GM18867 (cell line): ENCODE measurements around the gene PMVK.

Source experiments
- ATAC-seq: cut with Tn5 transposase; IDR thresholded peaks from one replicate; pipeline ENCODE4 v1.9.1; 2021; ENCODE audit warnings: mild to moderate bottlenecking, moderate library complexity; ENCODE audit not compliant: unreplicated experiment

PMVK gene

DNA sequence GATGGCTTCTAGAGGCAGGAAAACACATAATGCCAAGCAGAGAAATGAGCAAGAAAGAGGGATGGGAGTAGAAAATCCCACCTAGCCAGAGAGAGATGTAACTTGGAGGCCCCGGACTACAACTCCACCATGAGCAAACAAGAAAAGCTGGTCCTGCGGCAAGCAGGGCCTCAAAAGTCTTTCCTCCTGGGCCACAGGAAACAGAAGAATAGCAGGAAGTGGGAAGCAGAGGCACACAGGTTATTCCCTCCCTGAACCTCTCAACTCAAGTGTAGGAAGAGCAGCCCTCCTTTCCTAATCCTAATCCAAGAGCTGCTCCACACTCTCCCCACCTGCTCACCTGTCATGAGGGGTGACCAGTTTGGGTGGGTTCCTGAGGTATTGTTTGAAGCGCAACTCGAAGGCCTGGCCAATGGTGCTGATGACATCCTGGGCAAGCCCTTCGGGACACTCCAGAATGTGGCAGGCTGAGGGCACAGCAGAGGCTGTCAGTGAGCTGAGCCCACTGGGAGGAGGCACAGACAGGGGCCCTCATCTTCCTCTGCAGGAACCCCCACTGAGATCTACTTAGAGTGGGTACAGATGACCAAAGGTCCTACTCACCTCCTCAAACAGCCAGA lies 30.9 kb upstream of the PMVK start:
- no peak for ATAC-seq

DNA sequence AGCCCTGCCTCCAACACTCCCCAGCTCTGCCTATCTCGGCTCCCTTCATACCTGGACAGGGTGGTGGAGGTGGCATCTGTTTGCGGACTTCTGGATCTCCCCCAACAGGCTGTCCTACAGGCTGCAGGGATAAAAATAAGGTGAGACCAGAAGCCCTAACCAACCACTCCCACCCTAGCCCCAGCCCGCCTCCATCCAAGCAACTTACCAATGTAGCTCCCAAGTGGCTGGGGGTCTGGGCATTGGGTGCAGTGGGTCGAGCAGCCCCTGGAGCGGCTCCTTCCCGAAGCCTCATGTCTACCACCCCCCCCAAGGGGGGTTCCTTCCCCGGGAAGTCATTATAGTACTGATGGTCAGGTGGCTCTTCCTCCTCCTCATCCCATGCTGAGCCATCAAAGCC lies 29.6 kb upstream of the PMVK start:
- ATAC-seq = no peak

DNA sequence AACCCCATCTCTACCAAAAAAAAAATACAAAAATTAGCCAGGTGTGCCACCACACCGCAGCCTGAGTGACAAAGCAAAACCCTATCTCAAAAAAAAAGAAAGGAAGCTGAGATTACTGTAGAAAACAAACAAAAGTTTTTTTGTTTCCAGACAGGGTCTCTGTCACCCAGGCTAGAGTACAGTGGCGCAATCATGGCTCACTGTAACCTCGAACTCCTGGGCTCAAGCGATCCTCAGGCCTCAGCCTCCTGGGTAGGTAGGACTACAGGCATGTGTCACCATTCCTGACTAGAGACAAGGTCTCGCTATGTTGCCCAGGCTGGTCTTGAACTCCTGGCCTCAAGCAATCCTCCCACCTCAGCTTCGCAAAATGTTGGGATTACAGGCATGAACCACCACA lies 27.8 kb upstream of the PMVK start:
- ATAC-seq = no peak

DNA sequence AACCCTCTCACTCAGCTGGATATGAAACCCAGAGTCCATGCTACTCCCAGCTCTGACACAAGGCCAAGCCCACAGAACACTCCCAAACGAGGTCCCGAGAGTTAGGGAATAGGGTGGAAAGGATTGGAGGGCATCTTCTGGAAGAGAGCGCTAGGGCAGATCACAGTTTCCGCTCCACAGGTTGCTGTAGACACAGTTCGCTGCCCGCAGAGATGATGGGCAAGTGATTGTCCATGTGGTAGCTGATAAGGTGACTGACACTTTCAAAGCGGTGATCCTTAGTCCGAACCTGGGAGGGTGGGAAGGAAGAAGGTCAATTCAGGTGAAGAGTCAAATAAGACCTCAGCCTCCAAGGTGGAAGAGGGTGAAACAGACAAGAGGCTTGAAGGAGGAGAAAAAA lies 27.1 kb upstream of the PMVK start:
- no peak for ATAC-seq

DNA sequence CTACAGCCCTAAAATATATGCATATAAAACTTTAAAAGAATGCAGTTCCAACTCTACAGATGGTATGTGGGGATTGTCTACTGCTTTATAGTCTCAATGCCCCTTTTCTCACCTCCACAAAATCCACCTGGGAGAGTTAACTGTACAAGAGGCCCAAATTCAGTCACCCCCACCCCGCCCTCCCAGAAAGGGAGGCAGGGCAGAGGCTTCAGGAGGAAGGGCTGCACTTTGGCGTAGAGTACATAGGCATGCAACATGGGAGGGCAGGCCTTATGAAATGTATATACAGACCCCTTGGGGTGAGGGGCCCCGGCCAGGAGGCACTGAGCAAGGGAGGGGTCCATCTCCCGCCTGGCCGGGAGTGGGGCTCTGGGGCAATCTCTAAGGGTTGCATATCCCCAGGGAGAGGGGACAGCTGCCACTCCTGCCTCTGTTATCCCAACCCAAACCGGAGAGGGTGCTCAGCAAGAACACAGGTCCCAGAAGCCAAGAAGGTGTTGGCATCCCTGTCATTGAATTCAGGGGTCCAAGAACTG lies 26.3 kb upstream of the PMVK start:
- ATAC-seq = no peak

DNA sequence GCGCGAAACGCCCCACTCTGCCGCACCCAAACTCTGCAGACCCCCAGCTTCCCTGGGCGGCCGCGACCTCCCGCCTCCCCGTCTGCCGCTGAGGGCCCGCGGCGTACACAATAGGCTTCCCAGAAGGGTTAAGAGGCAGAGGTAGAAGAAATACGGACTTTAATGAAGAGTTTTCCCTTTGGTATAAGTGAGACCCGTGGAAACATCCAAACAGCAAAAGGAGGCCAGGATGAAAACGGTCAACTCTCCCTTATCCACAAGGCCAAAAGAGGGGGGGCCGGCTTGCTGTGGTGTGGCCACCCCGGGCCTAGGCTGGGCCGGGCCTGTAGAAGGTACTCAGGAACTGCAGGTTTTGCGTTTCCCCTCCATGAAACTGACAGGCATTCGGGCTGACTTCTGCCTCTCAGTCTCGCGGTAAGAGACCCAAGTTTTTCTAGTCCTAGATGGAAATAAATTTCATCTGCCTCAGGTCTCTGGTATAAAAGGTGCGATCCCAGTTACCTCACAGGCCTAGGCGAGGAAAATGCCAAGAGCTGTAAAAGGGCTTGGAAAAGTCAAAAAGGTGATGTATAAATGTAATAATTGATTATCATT lies 25.7 kb upstream of the PMVK start:
- no peak for ATAC-seq

DNA sequence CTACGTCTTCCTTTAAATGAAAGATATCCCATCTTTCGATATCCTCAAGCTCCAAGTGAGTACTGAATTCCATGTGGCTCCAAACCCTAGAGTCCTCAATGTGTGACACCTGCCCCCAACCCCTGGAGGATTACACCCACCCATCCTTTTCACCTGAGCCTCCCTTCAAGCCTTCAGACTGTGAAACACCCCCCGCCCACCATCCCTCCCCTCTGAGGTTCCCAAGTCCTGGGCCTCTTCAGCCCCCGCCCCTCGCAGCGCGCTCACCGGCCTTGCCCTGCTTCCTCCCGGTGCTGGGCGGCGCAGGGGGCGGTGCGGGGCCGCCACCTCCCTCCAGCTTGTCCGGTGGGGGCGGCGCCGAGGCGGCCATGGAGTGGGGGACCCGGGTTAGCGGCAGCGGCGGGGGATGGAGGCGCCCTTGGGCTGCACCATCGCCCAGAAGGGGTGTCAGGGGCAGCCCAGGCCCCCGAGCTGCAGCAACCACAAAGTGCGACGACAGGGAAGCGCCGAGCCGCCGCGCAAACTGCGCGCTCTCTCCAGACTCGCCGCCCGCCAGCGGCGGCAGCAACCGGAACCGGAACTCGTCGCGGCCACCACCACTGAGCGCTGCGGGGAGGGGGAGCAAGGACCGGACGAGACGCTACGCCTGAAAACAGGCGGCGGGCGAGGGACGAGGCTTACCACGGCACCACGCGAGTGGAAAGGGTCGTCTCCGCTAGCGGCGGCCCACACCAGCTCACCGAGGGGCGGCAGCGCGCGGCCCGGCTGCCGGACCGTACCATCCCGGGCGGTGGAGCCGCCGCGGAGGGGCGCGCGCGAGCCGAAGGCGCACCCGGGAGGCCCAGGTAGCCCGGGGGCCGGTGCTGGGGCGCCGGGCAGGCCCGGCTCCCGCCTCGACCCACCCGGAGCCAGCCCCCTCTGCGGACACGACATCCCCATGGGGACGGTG lies 25.0 kb upstream of the PMVK start, which contains the start of gene PYGO2:
Gene PYGO2 (minus strand): TSS at position 576 of the 949 bp plus-strand sequence. CDS start 206 bp downstream, at position 370.
- ATAC-seq = peak; percentile 66

DNA sequence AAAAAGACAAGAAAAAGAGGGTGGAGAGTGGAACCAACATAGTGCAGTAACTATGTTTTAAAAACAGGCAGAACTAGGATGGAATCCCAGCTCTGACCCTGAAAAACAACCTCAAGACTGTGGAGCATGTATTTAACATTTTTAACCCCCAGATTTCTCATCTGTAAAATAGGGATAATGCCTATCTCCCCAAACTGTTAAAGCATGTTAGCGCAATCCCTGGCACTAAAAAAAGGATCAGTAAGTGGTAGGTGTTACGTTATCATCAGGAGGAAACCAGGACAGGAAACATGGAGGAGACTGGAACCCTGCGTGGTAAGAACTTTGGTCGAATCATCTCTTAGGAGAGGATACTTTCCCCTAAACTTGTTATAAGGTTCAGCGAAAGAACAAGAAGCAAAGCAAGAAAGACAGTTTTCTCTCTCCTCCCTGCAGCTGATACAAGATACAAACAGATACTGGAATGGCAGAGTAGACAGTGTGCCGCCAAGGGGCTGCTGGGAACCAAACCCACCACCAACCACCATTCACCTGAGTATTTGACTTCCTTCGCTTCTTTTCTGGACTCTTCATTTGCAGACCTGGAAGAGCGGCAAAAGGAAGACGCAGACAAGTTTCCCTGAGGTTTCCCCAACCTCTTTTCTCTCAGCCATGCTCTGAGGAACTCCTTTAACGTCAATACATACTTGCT lies 24.1 kb upstream of the PMVK start:
- ATAC-seq = no peak

DNA sequence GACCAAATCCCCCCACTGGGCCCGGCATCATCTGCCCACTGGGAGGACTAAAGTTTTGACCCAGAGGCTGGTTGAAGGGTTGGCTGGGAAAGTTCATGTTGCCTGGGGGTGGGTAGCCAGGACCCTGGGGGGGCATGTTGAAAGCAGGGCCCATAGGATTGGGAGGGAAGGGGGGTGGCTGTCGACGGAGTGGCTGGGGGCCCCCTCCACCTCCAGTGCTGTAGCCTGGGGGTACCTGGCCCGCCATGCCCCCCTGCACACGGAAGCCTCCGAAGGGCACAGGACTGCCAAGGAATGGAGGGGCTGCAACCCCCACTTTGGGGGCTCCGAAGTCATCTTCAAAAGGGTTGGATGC lies 22.9 kb upstream of the PMVK start:
- ATAC-seq = no peak

DNA sequence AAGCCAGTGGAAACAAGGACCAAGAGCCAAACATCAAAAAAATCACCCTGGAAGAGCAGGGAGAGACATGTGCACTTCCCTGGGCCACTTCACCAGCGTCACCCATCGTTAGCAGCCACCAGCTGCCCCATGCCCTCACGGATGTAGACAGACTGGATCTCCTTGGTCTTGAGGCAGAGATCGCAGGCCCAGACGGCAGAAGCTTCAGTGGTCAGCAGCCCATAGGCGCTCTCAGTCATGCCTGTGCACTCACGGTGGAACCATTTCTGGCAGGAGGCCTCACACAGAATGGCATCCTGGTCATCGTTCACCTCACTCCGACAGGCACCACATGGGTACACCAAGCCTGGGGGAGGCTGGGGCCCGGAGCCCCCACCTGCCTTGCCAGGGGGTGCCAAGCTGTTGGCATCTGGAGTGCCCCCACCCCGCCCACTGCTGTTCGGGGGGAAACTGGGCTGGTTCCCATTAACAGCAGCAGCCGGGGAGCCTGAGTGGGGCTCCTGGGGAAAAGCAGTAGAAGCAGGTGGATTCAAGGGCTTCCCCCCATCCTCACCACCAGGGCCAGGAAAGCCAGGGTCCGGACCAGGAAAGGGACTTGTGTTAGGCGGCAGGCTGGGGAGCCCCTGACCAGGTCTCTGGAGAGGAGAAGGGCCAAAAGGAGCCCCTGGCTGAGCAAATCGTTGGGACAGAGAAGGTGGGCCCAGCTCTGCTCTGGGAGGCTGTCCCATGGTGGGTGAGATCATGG lies 22.3 kb upstream of the PMVK start:
- ATAC-seq = no peak

DNA sequence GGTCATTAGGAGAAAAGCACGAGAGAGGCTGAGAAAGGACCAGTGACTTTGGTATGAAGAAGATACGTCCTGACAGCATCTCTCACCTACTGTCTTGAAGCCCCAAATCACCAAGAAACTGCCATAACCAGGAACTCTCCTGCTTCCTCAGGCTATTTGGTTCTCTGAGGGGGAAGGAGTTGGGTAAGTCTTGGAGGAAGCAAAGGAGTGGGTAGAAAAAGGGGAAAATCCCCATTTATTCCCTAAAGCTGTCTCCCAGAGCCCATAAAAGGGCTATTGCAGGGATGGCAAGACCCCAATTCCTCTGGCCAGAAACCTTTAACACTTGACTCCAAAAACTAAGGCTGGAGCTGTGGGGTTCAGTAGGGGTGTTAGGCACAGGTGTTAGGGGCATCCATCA lies 21.5 kb upstream of the PMVK start:
- ATAC-seq = no peak

DNA sequence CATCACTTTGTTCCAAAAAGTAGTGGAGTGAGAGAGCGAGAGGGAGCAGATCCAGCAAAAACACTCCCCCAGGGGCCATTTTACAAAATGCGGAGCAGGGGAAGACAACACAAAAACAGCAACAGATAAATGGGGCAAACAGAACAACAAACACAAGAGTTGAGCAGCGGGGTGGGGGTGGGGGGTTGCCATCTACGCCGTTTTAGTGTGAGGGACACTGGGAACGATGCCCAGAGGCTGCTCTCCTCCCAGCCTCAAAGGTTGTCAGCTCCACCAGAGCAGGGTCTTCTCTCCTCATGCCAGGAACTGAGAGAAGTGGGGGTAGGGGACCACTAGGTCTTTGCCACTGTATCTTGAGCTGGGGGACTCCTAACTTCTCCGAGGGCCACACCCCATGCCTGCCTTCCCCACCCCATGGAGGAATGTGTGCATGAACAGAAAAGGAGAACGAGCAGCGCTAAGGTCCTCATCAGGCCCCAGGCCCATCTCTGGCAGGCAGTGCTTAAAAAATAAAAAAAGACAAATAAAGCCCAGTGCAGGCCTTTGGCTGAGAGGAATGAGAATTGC lies 20.7 kb upstream of the PMVK start:
- ATAC-seq = no peak

DNA sequence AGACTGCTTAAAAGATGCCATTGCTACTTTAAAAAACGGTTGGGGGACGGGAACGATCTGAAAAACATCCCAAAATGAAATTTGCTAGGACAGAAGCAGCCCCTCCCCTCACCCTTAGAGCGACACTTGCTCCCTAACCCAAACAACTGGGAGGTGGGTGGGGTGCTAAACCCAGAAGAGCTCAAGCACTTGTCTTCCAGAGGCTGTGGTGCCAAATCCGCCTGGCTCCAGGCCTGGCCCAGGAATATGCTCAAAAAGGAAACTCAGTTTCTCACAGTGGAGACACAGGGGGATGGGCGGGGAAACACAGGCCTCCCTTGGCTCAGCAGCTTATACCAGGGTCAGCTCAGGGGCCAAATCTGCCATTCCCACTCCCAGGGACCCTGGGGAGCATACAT lies 20.0 kb upstream of the PMVK start:
- ATAC-seq = no peak

DNA sequence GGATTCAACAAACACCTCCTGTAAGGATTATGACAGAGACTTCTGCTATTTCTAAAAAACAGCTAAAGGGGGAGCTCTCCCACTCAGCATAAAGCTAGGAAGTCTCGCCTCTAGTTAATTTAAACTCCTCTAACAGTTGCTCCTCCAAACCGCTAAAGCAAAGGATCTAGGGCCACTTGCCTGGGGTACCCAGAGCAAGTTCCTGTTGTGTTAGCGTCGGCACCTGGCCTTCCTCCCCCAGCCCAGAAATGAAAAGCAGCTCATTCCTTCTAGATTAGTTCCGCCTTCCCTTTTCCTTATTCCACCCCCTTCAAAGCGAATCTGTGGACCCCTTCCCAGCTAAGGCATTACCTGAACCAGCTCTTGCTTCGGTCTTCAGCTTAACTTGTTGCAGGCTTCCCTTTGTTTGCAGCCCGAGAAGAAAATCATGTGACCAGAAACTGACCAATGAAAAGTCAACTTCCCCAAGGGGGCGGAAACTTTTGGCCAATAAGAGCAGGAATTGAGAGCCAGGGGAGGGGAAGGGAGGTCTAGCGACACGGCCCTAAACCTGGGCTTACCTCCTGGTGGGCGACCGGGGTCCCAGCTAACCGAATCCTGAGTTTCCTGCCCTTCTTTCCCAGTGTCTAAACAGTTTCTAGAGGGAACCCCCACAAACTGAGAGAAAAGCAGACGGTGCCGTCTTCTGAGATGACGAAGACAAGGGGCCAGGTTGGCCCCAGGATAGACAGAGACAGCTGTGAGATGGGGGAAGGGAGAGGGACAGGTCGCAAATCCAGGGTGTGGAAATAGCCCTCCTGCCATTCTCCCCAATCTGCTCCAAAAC lies 19.4 kb upstream of the PMVK start, which contains the start of gene PBXIP1:
Gene PBXIP1 (minus strand): TSS at position 382 of the 826 bp plus-strand sequence. CDS start 2,378 bp downstream, outside the sequence.
- ATAC-seq = peak; percentile 60

DNA sequence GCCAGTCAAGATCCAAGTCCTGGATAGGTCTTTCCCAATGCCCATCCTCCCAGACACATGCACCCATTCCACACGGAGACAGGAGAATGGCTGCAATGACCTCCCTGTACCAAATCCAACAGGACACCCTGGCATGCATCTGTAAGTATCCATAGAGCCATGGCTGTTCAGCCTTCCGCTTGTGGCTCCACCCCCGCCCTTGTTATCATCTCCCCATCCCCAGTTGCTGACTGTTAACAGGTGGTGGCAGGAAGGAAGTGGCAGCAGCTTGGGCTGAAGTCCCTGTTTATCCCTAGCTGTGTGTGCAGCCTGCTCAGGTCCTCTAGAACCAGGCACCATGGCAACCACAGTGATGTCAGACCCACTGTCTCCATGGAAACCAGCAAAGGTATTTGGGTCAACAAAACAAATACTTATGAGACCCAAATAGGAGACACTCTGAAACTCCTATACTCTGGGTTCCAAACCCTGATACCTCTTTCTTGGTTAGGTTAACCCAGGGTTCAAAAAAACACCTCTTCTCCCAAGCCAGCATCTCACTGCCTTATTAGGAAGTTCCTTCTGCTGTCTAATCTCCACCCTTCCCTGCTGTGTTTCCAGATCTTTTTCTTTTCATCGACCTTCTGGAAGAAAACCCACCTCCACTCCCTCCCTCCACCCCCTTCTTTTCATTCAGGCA lies 18.7 kb upstream of the PMVK start:
- peak; percentile 48 for ATAC-seq

DNA sequence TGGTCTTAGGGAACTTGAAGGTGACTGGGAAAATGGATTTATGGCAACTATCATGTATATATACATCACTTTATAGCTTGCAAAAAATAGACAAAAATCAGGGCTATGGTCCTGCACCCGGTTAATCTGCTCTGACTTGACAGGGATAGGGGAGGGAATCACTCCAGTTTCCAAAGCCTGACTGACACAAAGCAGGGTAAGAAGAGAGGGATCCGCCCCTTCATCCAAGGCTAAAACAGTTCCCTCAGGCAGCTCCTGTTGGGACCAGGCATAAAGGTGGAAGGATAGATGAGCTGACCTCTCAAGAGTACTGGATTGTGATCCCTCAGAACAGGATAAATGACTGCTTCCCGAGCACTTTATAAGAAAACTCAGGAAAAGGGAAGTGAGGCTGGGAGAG lies 18.0 kb upstream of the PMVK start:
- no peak for ATAC-seq

DNA sequence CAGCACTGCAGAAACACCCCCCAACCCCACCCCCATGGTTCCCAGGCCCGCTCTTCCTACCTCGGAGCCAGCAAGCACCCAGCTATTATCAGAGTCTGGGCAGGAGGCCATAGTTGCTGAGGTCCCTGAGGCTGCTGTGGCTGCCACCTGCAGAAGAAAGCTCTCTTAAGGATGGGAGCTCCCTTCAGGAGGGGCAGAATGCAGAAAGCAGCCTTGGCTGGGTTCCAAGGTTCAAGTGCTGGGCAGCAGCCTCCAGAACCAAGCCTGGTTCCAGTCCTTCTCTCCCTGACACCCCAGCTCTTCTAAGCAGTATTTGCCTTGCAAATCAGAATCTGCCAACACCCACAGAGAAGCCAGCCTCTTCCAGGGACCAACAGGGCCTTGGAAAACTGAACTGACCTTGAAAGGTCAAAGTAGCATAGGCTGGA lies 17.1 kb upstream of the PMVK start:
- ATAC-seq = no peak

DNA sequence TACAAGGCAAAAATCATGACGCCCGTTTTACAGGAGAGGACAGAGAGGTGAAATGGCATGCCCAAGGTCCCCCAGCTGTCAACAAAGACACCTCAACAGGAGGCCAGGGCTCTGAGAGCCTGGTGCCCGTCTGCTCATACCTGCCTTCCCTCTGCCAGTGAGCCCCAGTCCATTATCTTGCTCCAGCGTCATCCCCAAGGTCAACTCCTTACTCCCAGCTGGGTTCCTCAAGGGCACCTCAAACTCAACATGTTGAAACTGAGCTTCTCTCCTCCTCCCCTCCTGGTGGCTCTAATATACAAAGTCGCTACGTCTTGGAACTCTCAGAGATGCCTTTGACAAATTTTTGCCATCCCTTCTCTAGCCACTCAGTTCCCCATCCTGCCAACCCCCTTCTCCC lies 16.1 kb upstream of the PMVK start:
- no peak for ATAC-seq
